ENCODE results near the gene PGS1. TPM values are rescaled to one million over a fixed set of nuclear protein-coding genes. Genes with fewer than 3 reads are reported as not detected.

PGS1 gene
- total and polyA plus RNA-seq, 2 of the 8 experiments (the other 6 are each of a cell fraction or from before 2014, with no cell fraction given), result 46.7 to 60.0 TPM

DNA sequence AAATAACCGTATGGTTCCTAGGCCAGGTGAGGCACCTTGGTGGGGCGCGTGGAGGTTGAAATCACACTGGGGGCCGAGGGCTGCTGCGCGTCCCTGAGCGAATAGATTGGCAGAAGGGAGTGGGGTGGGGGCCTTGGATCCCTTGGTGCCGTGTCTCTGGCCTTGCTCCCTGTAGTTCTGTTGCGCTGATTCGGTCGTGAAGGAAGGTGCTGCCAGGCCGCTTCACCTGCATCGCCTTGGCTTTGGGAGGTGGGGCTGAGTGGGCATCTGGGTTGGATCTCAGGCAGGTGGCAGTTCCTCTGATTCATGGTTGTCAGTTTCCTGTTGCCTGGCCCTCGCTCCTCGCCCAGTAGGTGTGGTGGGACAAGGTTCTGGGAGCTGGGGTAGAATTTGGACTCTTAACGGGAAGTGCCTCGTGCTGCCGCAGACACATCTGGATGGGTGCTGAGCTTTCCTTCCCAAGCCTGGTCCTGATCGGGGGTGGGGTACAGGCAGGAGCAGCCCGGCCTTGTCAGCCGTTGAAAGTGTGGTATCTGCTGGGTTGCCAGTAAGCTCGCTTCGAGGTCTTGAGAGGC, 30.1 kb downstream of the PGS1 start:
- no peaks in the 10 kb centered on the region for H3K23me2 ChIP-seq (ENCODE audit: low read depth, low read length)
- H4K8ac ChIP-seq (ENCODE audit: extremely low read depth, insufficient read depth, low read length), result peak overlapping the region; percentile 72
- H3K14ac ChIP-seq (ENCODE audit: insufficient read length), result no peak overlapping the region
- H4K91ac ChIP-seq (replicated peaks; ENCODE audit: insufficient read length, low read length), result no peak overlapping the region
- no peak overlapping the region for H2BK120ac ChIP-seq (replicated peaks; ENCODE audit: low read depth, low read length)
- no peak overlapping the region for H2BK15ac ChIP-seq (ENCODE audit: low read length)
- 0 out of 2 replicates have a peak overlapping the region, but pooled peaks have one; percentile 75 for H2AK5ac ChIP-seq (ENCODE audit: low read depth, low read length)
- CTCF ChIA-PET (ENCODE audit: partially characterized antibody), result interaction anchor here (0.6 to 3.9 kb wide), 7 partner anchors 13 to 275 kb away, joined by 3 to 23 read pairs (median 4); no protein-coding TSS in a partner anchor
- FAIRE-seq (no peak), DNase-seq (ENCODE audit: low read depth in 1 of 2, low spot score in 2 of 2) (no peak)
- no peak overlapping the region for H3K9ac ChIP-seq (replicated peaks in 1 of 4; ENCODE audit: extremely low read depth in 1 of 4, low read depth in 3 of 4, low read length in 3 of 4)
- H3K9me3 ChIP-seq (ENCODE audit: insufficient read depth in 2 of 2, low read depth in 1 of 2, low read length in 1 of 2), result no peaks in the 10 kb centered on the region
- no peak overlapping the region for H3K4me2 ChIP-seq (ENCODE audit: insufficient read depth in 1 of 2, low read depth in 2 of 2, low read length in 2 of 2)
- no peak overlapping the region for H2BK12ac ChIP-seq (ENCODE audit: low read depth, low read length)
- H3K27me3 ChIP-seq (replicated peaks in 1 of 4; ENCODE audit: control insufficient read depth in 3 of 4, extremely low read depth in 1 of 4, insufficient read depth in 3 of 4, low read length in 3 of 4), result no peaks in the 10 kb centered on the region
- H3K18ac ChIP-seq (ENCODE audit: extremely low read depth, low read length), result no peak overlapping the region; the same call in 1 of the 2 replicates
- H3K23ac ChIP-seq (ENCODE audit: insufficient read length), result no peak overlapping the region
- peak overlapping the region; percentile 81; the same call in 1 of the 2 replicates for H2BK5ac ChIP-seq (ENCODE audit: low read depth, low read length)
- no peak overlapping the region for H3K56ac ChIP-seq (replicated peaks; ENCODE audit: insufficient read length, low read depth, low read length)
- POLR2A ChIA-PET (ENCODE audit: partially characterized antibody), result interaction anchor here (0.8 kb wide), 1 partner anchor 13 kb away, joined by 3 read pairs; no protein-coding TSS in a partner anchor
- WGBS, 2 experiments (ENCODE audit: extremely low coverage in 1 of 2, insufficient coverage in 1 of 2, insufficient read length in 1 of 2, insufficient replicate concordance in 2 of 2, low coverage in 1 of 2, low lambda C conversion rate in 2 of 2, missing lambda C conversion rate in 1 of 2), result 90% methylated on average over 22 of the region's 23 CpGs; no CpG with 5 or more reads in 1 of the 2 experiments
- H2BK20ac ChIP-seq (ENCODE audit: low read length), result no peak overlapping the region
- no peak overlapping the region for H2AFZ ChIP-seq (ENCODE audit: low read length)
- no peak overlapping the region for H3K4ac ChIP-seq (replicated peaks; ENCODE audit: insufficient read length, low read depth, low read length)
- H4K20me1 ChIP-seq (replicated peaks in 1 of 2; ENCODE audit: control insufficient read depth in 1 of 2, insufficient read depth in 2 of 2, low read length in 2 of 2), result peaks cover 36 to 56% of the 10 kb centered on the region in 2 experiments
- H3K79me2 ChIP-seq (ENCODE audit: control insufficient read depth in 1 of 2, insufficient read depth in 2 of 2, low read length in 2 of 2), result peaks cover 3 to 85% of the 10 kb centered on the region in 2 experiments; a peak in 3 of 4 replicates
- H3K36me3 ChIP-seq (ENCODE audit: control insufficient read depth in 2 of 4, insufficient read depth in 4 of 4, low read length in 3 of 4), result peaks cover 5 to 17% (median 15%) of the 10 kb centered on the region in 4 experiments
- TF ChIP-seq PHF8 (conservative IDR thresholded peaks at IDR 0.05; ENCODE audit: low read depth, low read length), result no peak
- no peak for TF ChIP-seq GTF2F1 (IDR thresholded peaks at IDR 0.05; ENCODE audit: borderline replicate concordance, low read depth, low read length)
- TF ChIP-seq, protein P1, sequence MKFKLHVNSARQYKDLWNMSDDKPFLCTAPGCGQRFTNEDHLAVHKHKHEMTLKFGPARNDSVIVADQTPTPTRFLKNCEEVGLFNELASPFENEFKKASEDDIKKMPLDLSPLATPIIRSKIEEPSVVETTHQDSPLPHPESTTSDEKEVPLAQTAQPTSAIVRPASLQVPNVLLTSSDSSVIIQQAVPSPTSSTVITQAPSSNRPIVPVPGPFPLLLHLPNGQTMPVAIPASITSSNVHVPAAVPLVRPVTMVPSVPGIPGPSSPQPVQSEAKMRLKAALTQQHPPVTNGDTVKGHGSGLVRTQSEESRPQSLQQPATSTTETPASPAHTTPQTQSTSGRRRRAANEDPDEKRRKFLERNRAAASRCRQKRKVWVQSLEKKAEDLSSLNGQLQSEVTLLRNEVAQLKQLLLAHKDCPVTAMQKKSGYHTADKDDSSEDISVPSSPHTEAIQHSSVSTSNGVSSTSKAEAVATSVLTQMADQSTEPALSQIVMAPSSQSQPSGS (IDR thresholded peaks at IDR 0.05; ENCODE audit: low read length), result no peak
- no peak for TF ChIP-seq KDM5A (IDR thresholded peaks at IDR 0.05; ENCODE audit: low read length)
- TF ChIP-seq SRF (IDR thresholded peaks at IDR 0.05; ENCODE audit: low read depth, low read length), result no peak
- TF ChIP-seq YY1 (IDR thresholded peaks at IDR 0.05; ENCODE audit: low read depth, low read length), result no peak
- no peak overlapping the region for H4K5ac ChIP-seq (ENCODE audit: insufficient read length, low read depth, low read length)
- H3K79me1 ChIP-seq (ENCODE audit: low read depth, low read length), result peaks cover 21% of the 10 kb centered on the region
- no peak overlapping the region for H3K4me3 ChIP-seq (ENCODE audit: extremely low read depth in 1 of 4, insufficient read depth in 2 of 4, low read depth in 3 of 4, low read length in 4 of 4)
- peaks cover 0 to 16% (median 9%) of the 10 kb centered on the region in 4 experiments; a peak in 5 of 7 replicates for H3K4me1 ChIP-seq (replicated peaks in 1 of 4; ENCODE audit: control insufficient read depth in 3 of 4, insufficient read depth in 4 of 4, low read length in 3 of 4)
- no peak overlapping the region for H3K27ac ChIP-seq (ENCODE audit: low read depth, low read length)
